H1 (cell line): ENCODE data around the gene CEP68. TPM values are rescaled to one million over a fixed set of nuclear protein-coding genes. Genes with fewer than 3 reads are reported as not detected.

Experiments
- CTCF ChIA-PET: fragments of 300-600 bp; sonication (Branson Sonifier 250); formaldehyde crosslinking; loops from one replicate; lab custom pipeline; 2021; ENCODE audit not compliant: partially characterized antibody; lab: Charles Lee
- POLR2A ChIA-PET: fragments of 300-600 bp; sonication (Branson Sonifier 250); formaldehyde crosslinking; loops from one replicate; lab custom pipeline; 2021; ENCODE audit warnings: inconsistent platforms; ENCODE audit not compliant: partially characterized antibody; lab: Charles Lee
- DNase-seq, 2 experiments: peaks; one replicate each; pipeline versions ENCODE4 v3.0.0 to v3.0.0-alpha.2; 2010 to 2022; ENCODE audit warnings: low spot score in 2 of 2, low read depth in 1 of 2, mixed read lengths in 1 of 2
- FAIRE-seq: peaks from 2 replicates; lab custom pipeline; 2011; peaks lifted over from hg19 to GRCh38; lab: Jason Lieb, UNC
- H2AFZ ChIP-seq: 2 replicates; pipeline ENCODE4 v1.8.1; 2012; ENCODE audit warnings: low read length, inconsistent platforms
- H2AK5ac ChIP-seq: 2 replicates; pipeline ENCODE4 v1.6.1; 2013; ENCODE audit warnings: low read depth, low read length
- H2BK120ac ChIP-seq: replicated peaks from 2 replicates; pipeline ENCODE3; 2013; ENCODE audit warnings: low read depth, low read length, inconsistent platforms
- H2BK12ac ChIP-seq: 2 replicates; pipeline ENCODE4 v1.6.1; 2013; ENCODE audit warnings: low read depth, low read length
- H2BK15ac ChIP-seq: 2 replicates; pipeline ENCODE4 v1.6.1; 2013; ENCODE audit warnings: low read length
- H2BK20ac ChIP-seq: 2 replicates; pipeline ENCODE4 v1.6.1; 2013; ENCODE audit warnings: low read length
- H2BK5ac ChIP-seq: 2 replicates; pipeline ENCODE4 v1.6.1; 2013; ENCODE audit warnings: low read depth, low read length
- H3K14ac ChIP-seq: 2 replicates; pipeline ENCODE4 v1.6.1; 2013; ENCODE audit warnings: inconsistent platforms; ENCODE audit not compliant: insufficient read length
- H3K18ac ChIP-seq: 2 replicates; pipeline ENCODE4 v1.6.1; 2013; ENCODE audit warnings: low read length; ENCODE audit errors: extremely low read depth
- H3K23ac ChIP-seq: 2 replicates; pipeline ENCODE4 v1.6.1; 2013; ENCODE audit warnings: inconsistent platforms; ENCODE audit not compliant: insufficient read length
- H3K23me2 ChIP-seq: 2 replicates; pipeline ENCODE4 v1.6.1; 2013; ENCODE audit warnings: low read depth, low read length
- H3K27ac ChIP-seq: 2 replicates; pipeline ENCODE4 v1.6.1; 2011; ENCODE audit warnings: low read depth, low read length, inconsistent platforms
- H3K27me3 ChIP-seq, 4 experiments: replicated peaks in 1 of 4; 1 replicate in 1 of 4; 2 replicates in 3 of 4; pipeline versions ENCODE4 v1.6.1 to v1.8.1; 2011 to 2013; ENCODE audit warnings: low read length in 3 of 4, mild to moderate bottlenecking in 3 of 4, inconsistent platforms in 2 of 4, mixed read lengths in 2 of 4, moderate library complexity in 1 of 4; ENCODE audit not compliant: control insufficient read depth in 3 of 4, insufficient read depth in 3 of 4; ENCODE audit errors: extremely low read depth in 1 of 4
- H3K36me3 ChIP-seq, 4 experiments: 2 replicates each; pipeline versions ENCODE4 v1.6.1 to v1.8.1; 2011 to 2013; ENCODE audit warnings: mild to moderate bottlenecking in 4 of 4, low read length in 3 of 4, moderate library complexity in 2 of 4, control low read depth in 1 of 4, inconsistent platforms in 1 of 4; ENCODE audit not compliant: insufficient read depth in 4 of 4, control insufficient read depth in 2 of 4
- H3K4ac ChIP-seq: replicated peaks from 2 replicates; pipeline ENCODE3; 2013; ENCODE audit warnings: low read length, low read depth, mixed read lengths, inconsistent platforms; ENCODE audit not compliant: insufficient read length
- H3K4me1 ChIP-seq, 4 experiments: replicated peaks in 1 of 4; 1 replicate in 1 of 4; 2 replicates in 3 of 4; pipeline versions ENCODE4 v1.6.1 to v1.8.1; 2011 to 2013; ENCODE audit warnings: low read length in 3 of 4, inconsistent platforms in 2 of 4, mixed read lengths in 1 of 4; ENCODE audit not compliant: insufficient read depth in 4 of 4, control insufficient read depth in 3 of 4
- H3K4me2 ChIP-seq, 2 experiments: 2 replicates each; pipeline versions ENCODE4 v1.6.1 to v1.8.1; 2011 to 2013; ENCODE audit warnings: low read depth in 2 of 2, low read length in 2 of 2, control low read depth in 1 of 2, inconsistent platforms in 1 of 2, mild to moderate bottlenecking in 1 of 2; ENCODE audit not compliant: insufficient read depth in 1 of 2
- H3K4me3 ChIP-seq, 4 experiments: fragments of 200-600, 300-600 bp in 1 of 4; sonication (generic), shearing (Covaris generic), sonication (Bioruptor Twin) in 1 of 4; 2 replicates each; pipeline versions ENCODE4 v1.5.1 to v1.8.1; 2011 to 2016; ENCODE audit warnings: low read length in 4 of 4, low read depth in 3 of 4, control low read depth in 2 of 4, inconsistent platforms in 2 of 4, mild to moderate bottlenecking in 2 of 4, mixed read lengths in 1 of 4, moderate library complexity in 1 of 4; ENCODE audit not compliant: insufficient read depth in 2 of 4; ENCODE audit errors: extremely low read depth in 1 of 4
- H3K56ac ChIP-seq: replicated peaks from 2 replicates; pipeline ENCODE3; 2013; ENCODE audit warnings: low read depth, mild to moderate bottlenecking, mixed read lengths, low read length, inconsistent platforms; ENCODE audit not compliant: insufficient read length
- H3K79me1 ChIP-seq: 2 replicates; pipeline ENCODE4 v1.6.1; 2013; ENCODE audit warnings: low read depth, low read length, control low read depth
- H3K79me2 ChIP-seq, 2 experiments: 2 replicates each; pipeline versions ENCODE4 v1.6.1 to v1.8.1; 2012 to 2013; ENCODE audit warnings: low read length in 2 of 2, mild to moderate bottlenecking in 2 of 2, inconsistent platforms in 1 of 2; ENCODE audit not compliant: insufficient read depth in 2 of 2, control insufficient read depth in 1 of 2
- H3K9ac ChIP-seq, 4 experiments: replicated peaks in 1 of 4; 1 replicate in 1 of 4; 2 replicates in 3 of 4; pipeline versions ENCODE4 v1.6.1 to v1.8.1; 2011 to 2013; ENCODE audit warnings: low read depth in 3 of 4, low read length in 3 of 4, control low read depth in 2 of 4, mild to moderate bottlenecking in 2 of 4, moderate library complexity in 2 of 4, inconsistent platforms in 1 of 4; ENCODE audit errors: extremely low read depth in 1 of 4
- H3K9me3 ChIP-seq, 2 experiments: 2 replicates each; pipeline versions ENCODE4 v1.6.1 to v1.8.1; 2012 to 2013; ENCODE audit warnings: mild to moderate bottlenecking in 2 of 2, moderate library complexity in 2 of 2, control low read depth in 1 of 2, inconsistent platforms in 1 of 2, low read depth in 1 of 2, low read length in 1 of 2, mixed read lengths in 1 of 2; ENCODE audit not compliant: insufficient read depth in 2 of 2
- H4K20me1 ChIP-seq, 2 experiments: replicated peaks in 1 of 2; 2 replicates each; pipeline versions ENCODE3 to v1.8.1; 2011 to 2013; ENCODE audit warnings: inconsistent platforms in 2 of 2, low read length in 2 of 2, mild to moderate bottlenecking in 1 of 2; ENCODE audit not compliant: insufficient read depth in 2 of 2, control insufficient read depth in 1 of 2
- H4K5ac ChIP-seq: 2 replicates; pipeline ENCODE4 v1.6.1; 2013; ENCODE audit warnings: low read length, low read depth, mixed read lengths, inconsistent platforms; ENCODE audit not compliant: insufficient read length
- H4K8ac ChIP-seq: 2 replicates; pipeline ENCODE4 v1.8.0; 2013; ENCODE audit warnings: mild to moderate bottlenecking, moderate library complexity, low read length, inconsistent platforms; ENCODE audit not compliant: insufficient read depth; ENCODE audit errors: extremely low read depth
- H4K91ac ChIP-seq: replicated peaks from 2 replicates; pipeline ENCODE3; 2013; ENCODE audit warnings: low read length, mixed read lengths, inconsistent platforms; ENCODE audit not compliant: insufficient read length
- WGBS, 2 experiments: shearing (Covaris generic) in 1 of 2; methylation state at CpG; one replicate each; pipeline versions ENCODE4 v1.1.6 to v1.1.7; 2013 to 2015; ENCODE audit warnings: low lambda C conversion rate in 2 of 2, mixed read lengths in 2 of 2, inconsistent platforms in 1 of 2, low coverage in 1 of 2, missing lambda C conversion rate in 1 of 2; ENCODE audit not compliant: insufficient replicate concordance in 2 of 2, insufficient coverage in 1 of 2, insufficient read length in 1 of 2; ENCODE audit errors: extremely low coverage in 1 of 2, missing lambda C conversion rate in 1 of 2; 5-methylcytosine and 5-hydroxymethylcytosine counted together
- polyA plus RNA-seq, 7 experiments: library from polyadenylated mRNA; depleted of rRNA in 3 of 7; stranded (reverse) in 5 of 7; unstranded in 2 of 7; fragments of >200 nt in 5 of 7; fragments of 200-250 nt in 2 of 7; gene quantifications; 1 replicate in 5 of 7; 2 replicates in 1 of 7; 4 replicates in 1 of 7; pipeline versions ENCODE4 v1.2.1 to v1.2.3, GENCODE V29; 2011 to 2013; ENCODE audit warnings: missing spikeins in 2 of 7, mixed read lengths in 2 of 7
- total RNA-seq: library from RNA; stranded (reverse); fragmentation: NEBNext Ultra II Directional; extraction: Animal tissue kit (Norgen Biotek cat#: 25700); gene quantifications from 2 replicates; pipeline ENCODE4 v1.2.1, GENCODE V29; 2021
- TF ChIP-seq, protein P1 (sequence below): IDR thresholded peaks from 2 replicates; pipeline ENCODE4 v1.6.1; 2011; ENCODE audit warnings: low read depth, mild to moderate bottlenecking, low read length; ENCODE audit not compliant: insufficient read depth

CEP68 gene
- total and polyA plus RNA-seq, 2 of the 8 experiments (the other 6 are each of a cell fraction or from before 2014, with no cell fraction given), result 23.2 to 24.7 TPM

GRCh38 chr2:65016789-65017188 lies 39.4 kb upstream of the CEP68 start:
- FAIRE-seq (no peak), DNase-seq (no peak)

More at GRCh38 chr2:65016789-65017188, 39.4 kb upstream of the CEP68 start:
- Histone ChIP-seq H3K14ac (no peak overlapping the region), H2BK15ac (no peak overlapping the region), H4K8ac (no peak overlapping the region), H4K20me1 (peaks cover 2 to 3% of the 10 kb centered on the region in 2 experiments), H2BK20ac (no peak overlapping the region), H3K18ac (no peak overlapping the region), H4K5ac (no peak overlapping the region), H3K4me3 (no peak overlapping the region), H2AK5ac (no peak overlapping the region), H2BK120ac (no peak overlapping the region), H3K9me3 (no peaks in the 10 kb centered on the region), H3K36me3 (no peaks in the 10 kb centered on the region), H4K91ac (no peak overlapping the region), H3K27ac (no peak overlapping the region), H2BK5ac (no peak overlapping the region), H3K79me1 (peaks cover 2% of the 10 kb centered on the region; the same call in 1 of the 2 replicates), H2AFZ (no peak overlapping the region), H3K9ac (no peak overlapping the region), H3K4me2 (no peak overlapping the region), H3K4me1 (peaks cover 0 to 3% (median 2%) of the 10 kb centered on the region in 4 experiments; a peak in 4 of 7 replicates), H3K56ac (no peak overlapping the region), H3K23me2 (no peaks in the 10 kb centered on the region), H3K27me3 (no peaks in the 10 kb centered on the region), H2BK12ac (no peak overlapping the region), H3K23ac (no peak overlapping the region), H3K4ac (no peak overlapping the region), H3K79me2 (no peaks in the 10 kb centered on the region)
- ChIA-PET POLR2A (interaction anchor here (1.0 kb wide), 1 partner anchor 14 kb away, joined by 3 read pairs; no protein-coding TSS in a partner anchor), CTCF (interaction anchor here (0.7 to 2.5 kb wide), 10 partner anchors 7 to 70 kb away, joined by 3 to 14 read pairs (median 4); partner anchors contain the start of gene CEP68)
- TF ChIP-seq, protein P1, sequence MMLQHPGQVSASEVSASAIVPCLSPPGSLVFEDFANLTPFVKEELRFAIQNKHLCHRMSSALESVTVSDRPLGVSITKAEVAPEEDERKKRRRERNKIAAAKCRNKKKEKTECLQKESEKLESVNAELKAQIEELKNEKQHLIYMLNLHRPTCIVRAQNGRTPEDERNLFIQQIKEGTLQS, result no peak
- 87% methylated on average over 6 of the region's 6 CpGs; no CpG with 5 or more reads in 1 of the 2 experiments for WGBS, 2 experiments
